Right kidney (tissue), 1 donor: ENCODE measurements around the gene HOXD9.

ENCODE experiments used
- DNase-seq: peaks from one replicate; pipeline ENCODE4 v3.0.0-alpha.2; 2016

HOXD9 gene

GRCh38 chr2:176110415-176111308, 11.9 kb upstream of the HOXD9 start:
- DNase-seq = no peak

DNA sequence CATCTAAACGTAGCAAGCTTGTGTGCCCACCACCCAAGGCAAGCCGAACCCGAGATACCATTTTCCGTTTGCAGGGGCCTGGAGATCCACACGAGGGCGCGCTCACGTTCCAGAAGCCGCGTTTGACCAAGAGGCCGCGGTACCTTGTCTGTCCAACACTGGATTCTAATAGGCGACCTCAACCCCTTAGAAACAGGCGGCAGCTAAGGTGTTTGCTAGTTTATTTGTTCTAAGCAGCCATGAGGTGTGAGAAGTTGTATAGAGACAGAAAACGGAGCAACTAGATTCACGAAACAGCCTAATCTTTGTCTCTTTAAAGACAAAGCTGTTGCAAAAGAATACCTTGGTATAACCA, 11.2 kb upstream of the HOXD9 start:
- peak; percentile 85 for DNase-seq

DNA sequence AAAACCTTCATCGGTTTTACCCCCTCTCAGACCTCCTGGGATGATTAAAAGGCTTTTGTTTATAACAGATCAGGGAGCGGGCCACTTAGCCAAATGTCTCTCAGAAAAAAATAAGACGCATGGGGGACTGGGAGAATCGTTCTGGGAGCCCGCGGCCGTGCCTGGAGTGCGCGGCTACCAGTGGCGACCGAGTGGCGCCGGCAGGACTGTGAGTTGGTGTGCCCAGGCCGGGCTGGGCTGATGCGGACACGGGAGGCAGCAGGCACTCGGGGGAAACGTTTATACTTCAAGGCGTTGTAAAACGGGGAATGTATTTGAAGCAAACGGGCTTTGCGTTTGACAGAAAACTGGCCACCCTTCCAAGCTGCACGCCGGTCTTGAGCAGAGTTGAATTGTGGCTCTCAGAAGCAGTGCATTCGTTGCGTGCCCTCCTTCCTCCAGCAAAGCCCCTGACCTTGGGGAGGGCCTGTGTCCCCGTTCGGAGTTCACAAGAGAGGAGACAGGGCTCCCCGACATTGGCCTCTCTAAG, 10.6 kb upstream of the HOXD9 start:
- DNase-seq = peak; percentile 78

GRCh38 chr2:176112375-176113302, 9.9 kb upstream of the HOXD9 start:
- peak; percentile 84 for DNase-seq

- DNase-seq = no peak
Observed at GRCh38 chr2:176114120-176114929, 8.2 kb upstream of the HOXD9 start.

DNA sequence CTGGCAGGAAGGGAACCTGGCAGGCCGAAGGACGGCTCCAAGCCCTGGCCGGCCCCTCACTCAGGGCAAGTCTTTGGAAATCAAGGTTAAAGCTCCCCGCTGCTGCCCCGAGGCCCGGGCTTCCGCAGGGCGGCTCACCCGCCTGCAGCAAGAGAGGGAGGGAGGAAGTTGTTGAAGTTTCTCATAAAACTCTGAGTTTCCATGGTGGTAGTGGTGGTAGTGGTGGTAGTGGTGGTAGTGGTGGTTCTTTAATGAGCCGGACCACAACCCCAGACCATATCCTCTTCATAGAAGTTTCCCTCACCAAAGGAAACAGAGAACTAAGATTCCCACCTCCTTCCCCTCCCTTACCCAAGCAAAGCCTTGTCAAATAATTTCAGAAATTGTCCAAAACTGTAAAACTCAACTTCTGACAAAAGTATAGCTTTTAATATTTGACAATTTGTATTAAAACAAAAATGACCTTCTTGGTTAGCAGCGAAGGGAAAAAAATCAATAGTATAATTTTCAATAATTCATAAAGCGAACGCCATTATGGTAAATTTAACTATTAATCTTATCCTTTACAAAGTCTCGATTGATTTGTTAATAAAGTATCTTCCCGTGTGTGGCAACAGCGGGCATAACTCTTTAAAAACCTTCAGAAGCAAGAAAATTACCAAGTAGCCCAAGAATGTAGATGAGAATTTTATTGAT, 7.4 kb upstream of the HOXD9 start:
- peak; percentile 87 for DNase-seq

- peak; percentile 95 for DNase-seq
Observed at GRCh38 chr2:176115883-176116813, 6.4 kb upstream of the HOXD9 start, which contains the start of gene HOXD10. HOXD10 (plus strand) TSS chr2:176116778; CDS start chr2:176116834, 56 bp downstream.

DNA sequence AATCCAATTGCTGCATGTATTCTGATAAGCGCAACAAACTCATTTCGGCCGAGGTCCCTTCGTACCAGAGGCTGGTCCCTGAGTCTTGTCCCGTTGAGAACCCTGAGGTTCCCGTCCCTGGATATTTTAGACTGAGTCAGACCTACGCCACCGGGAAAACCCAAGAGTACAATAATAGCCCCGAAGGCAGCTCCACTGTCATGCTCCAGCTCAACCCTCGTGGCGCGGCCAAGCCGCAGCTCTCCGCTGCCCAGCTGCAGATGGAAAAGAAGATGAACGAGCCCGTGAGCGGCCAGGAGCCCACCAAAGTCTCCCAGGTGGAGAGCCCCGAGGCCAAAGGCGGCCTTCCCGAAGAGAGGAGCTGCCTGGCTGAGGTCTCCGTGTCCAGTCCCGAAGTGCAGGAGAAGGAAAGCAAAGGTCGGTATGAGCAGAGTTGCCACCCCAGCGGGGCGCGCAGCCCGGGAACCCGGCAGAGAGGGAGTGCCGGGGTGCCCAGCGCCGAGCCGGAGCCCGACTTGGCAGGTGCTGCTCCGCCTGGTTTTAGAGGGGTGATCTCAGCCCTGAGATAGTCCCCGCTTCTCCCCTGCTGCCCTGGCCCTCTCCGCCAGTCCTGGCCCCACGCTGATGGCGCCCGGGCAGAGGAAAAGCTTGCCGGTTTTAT, 5.2 kb upstream of the HOXD9 start:
- no peak for DNase-seq

- DNase-seq = no peak
Observed at GRCh38 chr2:176117823-176118371, 4.6 kb upstream of the HOXD9 start.

- no peak for DNase-seq
Observed at GRCh38 chr2:176118601-176119339, 3.7 kb upstream of the HOXD9 start.

DNA sequence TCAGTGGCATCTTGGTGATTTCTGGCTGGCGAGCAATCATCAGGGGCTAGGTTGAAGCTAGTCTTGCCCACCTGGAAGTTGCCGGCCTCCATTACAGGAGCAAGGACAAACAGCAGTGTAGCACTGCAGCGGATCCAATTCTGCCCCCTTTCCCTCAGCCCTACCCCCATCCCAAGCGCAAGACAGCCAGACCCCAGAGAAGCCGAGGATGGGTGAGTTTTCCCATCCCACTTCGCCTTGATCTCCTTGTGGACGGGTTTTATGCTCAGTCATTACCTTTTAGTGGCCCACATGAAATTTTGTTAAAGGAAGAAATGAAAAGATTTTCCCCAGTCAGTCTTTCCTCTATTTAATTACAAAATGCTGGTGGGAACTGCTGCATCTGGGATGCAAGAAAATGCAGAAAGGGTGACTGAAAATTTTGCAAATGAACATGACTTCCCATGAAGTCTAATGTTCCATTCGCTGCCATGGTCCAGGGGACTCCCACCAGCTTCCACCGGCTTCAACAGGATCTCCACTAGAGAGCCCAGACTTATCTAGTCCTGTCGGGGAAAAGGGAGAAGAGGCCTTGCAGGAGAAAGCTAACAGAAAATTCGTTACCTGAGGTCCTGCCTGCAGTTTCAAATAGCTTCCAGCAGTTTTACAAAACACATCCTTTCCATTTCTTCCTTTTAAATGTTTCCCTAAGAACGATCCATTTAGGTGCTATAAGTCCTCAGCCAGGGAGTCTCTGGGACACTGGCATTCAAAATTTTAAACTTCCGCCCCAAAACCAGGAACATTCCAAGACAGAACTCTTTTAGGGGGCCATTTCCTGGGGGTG, 1.9 kb upstream of the HOXD9 start:
- DNase-seq = no peak

DNA sequence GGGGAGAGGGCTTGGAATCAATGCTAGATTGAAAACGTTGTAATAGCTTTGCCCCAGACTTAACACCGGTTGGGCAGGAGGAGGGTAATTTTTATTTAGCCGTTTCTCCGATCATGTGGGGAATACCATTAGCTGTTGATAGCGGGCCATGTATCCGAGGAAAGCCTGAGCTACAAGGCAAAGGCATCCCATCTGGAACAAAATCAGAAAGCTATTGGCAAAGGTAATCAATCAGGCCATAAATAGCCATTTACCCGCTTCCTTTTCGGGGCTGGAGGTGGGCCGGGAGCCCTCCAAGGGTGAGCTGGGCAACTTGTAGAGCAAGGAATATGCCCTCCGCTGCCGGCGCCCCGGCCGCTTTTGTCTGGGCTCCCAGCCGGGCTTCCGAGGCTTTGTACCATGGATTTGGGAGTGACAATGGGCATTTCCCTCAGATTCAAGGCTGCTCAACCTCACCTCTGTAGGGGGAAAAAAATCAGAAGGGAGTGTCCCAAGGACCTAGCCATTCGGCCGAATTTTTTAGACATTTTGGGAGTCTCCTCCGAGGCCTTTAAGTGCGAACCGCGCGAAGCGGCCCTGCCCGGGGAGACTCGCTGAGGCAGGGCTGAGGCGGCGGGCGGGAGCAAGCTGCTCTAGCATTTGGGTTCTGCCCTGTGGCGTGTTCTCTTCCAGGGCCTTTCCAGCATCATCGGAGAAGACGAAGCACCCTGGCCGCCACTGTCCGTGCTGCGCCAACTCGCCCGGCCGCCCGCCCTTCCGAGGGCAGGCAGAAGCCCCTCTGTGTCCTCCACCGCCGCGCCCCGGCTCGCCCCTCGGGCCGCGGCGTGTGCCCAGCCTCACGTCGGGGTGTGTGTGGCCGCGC, 1.1 kb upstream of the HOXD9 start:
- DNase-seq = peak; percentile 93

GRCh38 chr2:176122052-176122682, 352 bp upstream of the HOXD9 start:
- DNase-seq = peak; percentile 97

GRCh38 chr2:176123411-176124109, 1.0 kb downstream of the HOXD9 start:
- DNase-seq = no peak
